Lung (tissue), 12 donors: ENCODE measurements around the gene LRP3. TPM values are rescaled to one million over a fixed set of nuclear protein-coding genes. Genes with fewer than 3 reads are reported as not detected.

Source experiments
- ATAC-seq: fragments of 200-7000 bp; cut with Tn5 transposase; one replicate; pipeline ENCODE4 v1.9.1; 2020; ENCODE audit warnings: moderate number of reproducible peaks; ENCODE audit not compliant: insufficient read depth, low FRiP score
- DNase-seq, 3 donors: peaks; one replicate each; pipeline ENCODE4 v3.0.0-alpha.2; 2013 to 2017
- H3K27ac ChIP-seq, 2 donors: one replicate each; pipeline ENCODE4 v1.5.1; 2013; ENCODE audit warnings: mild to moderate bottlenecking in 2 of 2, moderate library complexity in 2 of 2, control low read depth in 1 of 2, inconsistent platforms in 1 of 2, low read depth in 1 of 2, low read length in 1 of 2
- H3K27me3 ChIP-seq, 3 donors: one replicate each; pipeline ENCODE4 v1.5.1; 2013; ENCODE audit warnings: low read length in 2 of 3; ENCODE audit not compliant: control insufficient read depth in 3 of 3, insufficient read depth in 3 of 3
- H3K36me3 ChIP-seq, 4 donors: one replicate each; pipeline ENCODE4 v1.5.1; 2013; ENCODE audit warnings: low read length in 4 of 4, mild to moderate bottlenecking in 1 of 4, moderate library complexity in 1 of 4; ENCODE audit not compliant: control insufficient read depth in 4 of 4, insufficient read depth in 4 of 4
- H3K4me1 ChIP-seq, 5 donors: one replicate each; pipeline ENCODE4 v1.5.1; 2013; ENCODE audit warnings: low read length in 5 of 5, mild to moderate bottlenecking in 2 of 5, moderate library complexity in 1 of 5; ENCODE audit not compliant: control insufficient read depth in 5 of 5, insufficient read depth in 5 of 5
- H3K4me3 ChIP-seq: one replicate; pipeline ENCODE4 v1.5.1; 2013; ENCODE audit warnings: mild to moderate bottlenecking, control low read depth, moderate library complexity
- H3K9ac ChIP-seq, 2 donors: one replicate each; pipeline ENCODE4 v1.5.1; 2013; ENCODE audit warnings: low read length in 2 of 2, control low read depth in 1 of 2; ENCODE audit not compliant: insufficient read depth in 1 of 2
- H3K9me3 ChIP-seq, 4 donors: one replicate each; pipeline ENCODE4 v1.5.1; 2013; ENCODE audit warnings: low read length in 3 of 4, mild to moderate bottlenecking in 1 of 4, moderate library complexity in 1 of 4; ENCODE audit not compliant: control insufficient read depth in 4 of 4, insufficient read depth in 3 of 4
- CTCF ChIP-seq: IDR thresholded peaks from 2 replicates; pipeline ENCODE4 v1.5.1; 2012; ENCODE audit warnings: mild to moderate bottlenecking; ENCODE audit errors: control extremely low read depth, extremely low read depth
- WGBS, 2 donors: extraction: QIAGEN DNeasy Blood & Tissue Kit; methylation state at CpG; one replicate each; pipeline ENCODE4 v1.1.7; 2013; 5-methylcytosine and 5-hydroxymethylcytosine counted together
- polyA plus RNA-seq, 2 donors: library from polyadenylated mRNA; stranded (reverse); fragments of 200-250 nt; gene quantifications; one replicate each; pipeline ENCODE4 v1.2.1, GENCODE V29; 2013
- total RNA-seq, 2 donors: library from RNA; depleted of rRNA in 1 of 2; stranded (reverse); fragments of >200 nt in 1 of 2; gene quantifications; one replicate each; pipeline ENCODE4 v1.2.1, GENCODE V29; 2014 to 2021
- donor health status: control.
- donor health status: control.
- donor health status: Bipolar disorder and iron deficiency.
- donor health status: healthy.
- donor health status: DM: yes; HTN: yes; CAD: no.

The LRP3 gene
- total and polyA plus RNA-seq, 4 donors: 10.6 to 18.2 (median 14.6) TPM

- no peak for TF ChIP-seq CTCF
- H3K27me3 ChIP-seq: no peaks in the 10 kb centered on the region
- H3K36me3 ChIP-seq: no peaks in the 10 kb centered on the region
- no peak for DNase-seq
- WGBS, 2 donors: 85 to 91% methylated on average over 8 of the region's 8 CpGs
- H3K4me3 ChIP-seq: no peak overlapping the region
- ATAC-seq: no peak
- H3K9me3 ChIP-seq: no peaks in the 10 kb centered on the region
- no peaks in the 10 kb centered on the region for H3K4me1 ChIP-seq
- H3K9ac ChIP-seq: no peak overlapping the region
- no peak overlapping the region for H3K27ac ChIP-seq
These were observed 23.8 kb downstream of the LRP3 start for GRCh38 chr19:33217881-33218280.

GRCh38 chr19:33219261-33219815 is 25.2 kb downstream of the LRP3 start:
- no peaks in the 10 kb centered on the region for H3K9me3 ChIP-seq
- no peaks in the 10 kb centered on the region for H3K4me1 ChIP-seq
- H3K27me3 ChIP-seq: no peaks in the 10 kb centered on the region
- ATAC-seq (no peak), DNase-seq (no peak)
- no peak for TF ChIP-seq CTCF
- no peak overlapping the region for H3K4me3 ChIP-seq
- no peaks in the 10 kb centered on the region for H3K36me3 ChIP-seq
- WGBS, 2 donors: 59 to 77% methylated on average over 12 of the region's 12 CpGs
- H3K9ac ChIP-seq: no peak overlapping the region
- no peak overlapping the region for H3K27ac ChIP-seq

DNA sequence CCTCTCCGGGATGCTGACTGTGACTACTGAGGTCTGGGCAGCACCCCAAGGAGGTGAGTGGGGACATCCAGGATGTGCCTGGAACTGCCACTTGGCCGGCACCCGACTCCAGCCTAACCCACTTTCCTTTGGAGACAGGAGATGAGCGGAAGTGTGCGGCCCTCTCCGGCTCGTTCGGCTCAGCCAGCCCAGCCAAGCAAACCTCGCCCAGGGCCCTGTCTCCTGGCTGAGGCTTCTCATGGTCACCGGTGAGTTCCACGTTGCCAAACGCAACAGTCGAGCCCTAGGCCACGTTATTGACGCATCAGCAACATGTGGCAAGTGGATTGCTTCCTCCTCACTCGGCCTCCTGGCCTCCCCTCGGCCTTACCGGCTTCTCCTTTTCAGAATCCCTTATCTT is 26.0 kb downstream of the LRP3 start:
- H3K27me3 ChIP-seq: peaks cover 0 to 7% (median 3%) of the 10 kb centered on the region in 3 donors
- no peaks in the 10 kb centered on the region for H3K9me3 ChIP-seq
- TF ChIP-seq CTCF: no peak
- ATAC-seq (no peak), DNase-seq (no peak)
- no peaks in the 10 kb centered on the region for H3K4me1 ChIP-seq
- no peak overlapping the region for H3K9ac ChIP-seq
- WGBS, 2 donors: 72 to 82% methylated on average over 18 of the region's 18 CpGs
- H3K4me3 ChIP-seq: no peak overlapping the region
- H3K36me3 ChIP-seq: no peaks in the 10 kb centered on the region
- no peak overlapping the region for H3K27ac ChIP-seq

DNA sequence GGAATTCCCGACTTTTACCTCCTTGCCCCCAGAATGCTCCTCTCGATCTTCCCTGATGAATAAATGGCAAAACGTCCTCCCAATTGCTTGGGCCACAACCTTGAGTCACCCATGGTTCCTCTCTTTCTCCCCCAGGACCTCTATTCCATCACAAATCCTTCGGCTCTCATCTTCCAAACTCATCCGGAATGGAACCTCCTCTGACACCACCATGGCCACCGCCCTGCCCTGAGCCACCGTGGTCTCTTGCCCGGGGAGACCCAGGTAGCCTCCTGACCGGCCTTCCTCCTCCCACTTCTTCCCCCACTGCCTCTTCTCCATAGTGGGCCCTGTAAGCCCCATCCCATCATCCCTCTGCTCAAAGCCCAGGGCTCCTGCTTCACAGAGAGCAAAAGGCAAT is 26.6 kb downstream of the LRP3 start:
- TF ChIP-seq CTCF: no peak
- peaks cover 0 to 4% (median 0%) of the 10 kb centered on the region in 4 donors for H3K9me3 ChIP-seq
- peaks cover 0 to 9% (median 4%) of the 10 kb centered on the region in 3 donors for H3K27me3 ChIP-seq
- 85 to 89% methylated on average over 9 of the region's 9 CpGs for WGBS, 2 donors
- H3K4me3 ChIP-seq: no peak overlapping the region
- no peak for ATAC-seq
- peaks cover 0 to 2% (median 0%) of the 10 kb centered on the region in 5 donors for H3K4me1 ChIP-seq
- no peak for DNase-seq
- no peak overlapping the region for H3K27ac ChIP-seq
- no peaks in the 10 kb centered on the region for H3K36me3 ChIP-seq
- H3K9ac ChIP-seq: no peak overlapping the region
